Stimulated activated CD4-positive, alpha-beta T cell treated with anti-CD3 and anti-CD28 coated beads, Interleukin-1b, Interleukin-23, amount 100 ng/mL, for 1 hour (primary cell): ENCODE measurements around the gene ERF.
A peak's percentile ranks its signal among the peaks of the same experiment; 100 is the strongest.

ENCODE experiments used
- DNase-seq, 2 donors: peaks; one replicate each; pipeline ENCODE4 v3.0.0-alpha.2; 2020; ENCODE audit warnings: low read depth in 2 of 2

Gene ERF

DNA sequence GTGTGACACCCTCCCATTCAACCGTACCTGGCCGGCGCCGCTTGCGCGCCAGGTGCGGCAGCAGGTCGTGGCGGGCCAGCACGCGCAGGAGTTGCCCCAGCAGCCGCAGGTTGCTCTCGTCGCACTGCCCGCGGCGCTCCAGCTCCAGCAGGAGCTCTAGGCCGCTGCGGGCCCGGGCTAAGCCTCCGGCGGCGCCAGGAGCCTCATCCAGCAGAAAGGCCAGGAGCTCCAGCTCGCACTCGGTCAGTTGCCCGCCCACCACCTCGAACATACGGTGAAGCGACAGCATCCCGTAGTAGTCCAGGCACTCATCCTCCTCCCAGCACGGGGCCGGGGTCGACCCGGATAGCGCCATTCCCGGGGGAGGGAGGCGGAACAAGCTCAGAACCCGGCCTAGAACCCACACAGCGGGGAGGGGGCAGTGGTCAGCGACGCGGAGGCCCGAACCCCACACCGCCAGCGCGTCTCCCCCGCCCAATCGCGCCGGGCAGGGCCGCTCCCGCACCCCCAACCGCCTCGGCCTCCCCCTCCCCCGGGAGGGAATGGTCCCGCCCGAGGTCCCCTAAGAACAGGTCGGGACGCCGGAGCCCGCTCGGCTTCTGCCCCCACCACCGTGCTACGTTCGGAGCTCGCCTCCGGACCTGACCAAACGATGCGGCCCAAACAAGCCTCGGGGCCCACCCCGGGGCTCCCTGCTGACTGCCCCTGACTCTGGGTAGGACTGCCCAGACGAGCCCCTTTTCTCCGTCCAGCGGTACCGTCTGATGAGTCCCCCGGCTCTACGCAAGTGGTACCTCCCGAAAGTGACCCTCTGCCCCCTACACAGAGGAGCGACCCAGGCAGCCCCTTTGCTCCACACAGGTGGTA, 38.0 kb downstream of the ERF start:
- DNase-seq: no peak

DNA sequence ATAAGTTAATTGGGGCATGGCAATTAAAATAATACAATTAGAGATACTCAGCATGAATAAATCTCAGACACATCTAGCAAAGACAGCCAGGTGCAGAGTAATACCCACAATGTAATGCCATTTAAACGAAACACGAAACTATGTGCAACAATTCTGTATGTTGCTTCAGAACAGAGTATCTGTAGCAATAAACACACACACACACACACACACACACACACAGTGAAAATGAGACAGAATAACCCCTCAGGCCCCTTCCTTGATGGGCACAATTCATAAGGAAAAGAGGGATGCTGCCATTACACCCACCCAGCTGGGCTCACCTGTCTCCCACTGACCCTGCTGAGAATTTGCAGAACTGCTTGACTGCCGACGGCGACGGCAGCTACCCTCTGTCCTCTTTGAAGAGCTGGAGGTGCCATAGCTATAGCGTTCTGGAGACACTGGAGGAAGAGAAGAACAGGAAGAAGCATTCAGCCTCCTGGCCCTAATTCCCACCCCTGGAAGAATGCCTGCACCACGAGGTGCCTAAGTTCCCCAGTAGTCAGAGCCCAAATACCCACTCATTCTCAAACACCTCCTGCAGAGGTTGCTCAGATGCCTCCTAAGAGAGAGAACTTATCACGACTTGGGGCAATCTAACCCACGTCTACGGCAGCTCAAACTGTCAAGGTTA, 40.0 kb downstream of the ERF start:
- no peak for DNase-seq

GRCh38 chr19:42212886-42213285, 42.0 kb downstream of the ERF start:
- no peak for DNase-seq

- no peak for DNase-seq
These were observed 46.3 kb downstream of the ERF start for GRCh38 chr19:42208612-42209011.

GRCh38 chr19:42207767-42208271, 47.1 kb downstream of the ERF start:
- DNase-seq: no peak

GRCh38 chr19:42206871-42207755, 47.8 kb downstream of the ERF start:
- no peak for DNase-seq

DNA sequence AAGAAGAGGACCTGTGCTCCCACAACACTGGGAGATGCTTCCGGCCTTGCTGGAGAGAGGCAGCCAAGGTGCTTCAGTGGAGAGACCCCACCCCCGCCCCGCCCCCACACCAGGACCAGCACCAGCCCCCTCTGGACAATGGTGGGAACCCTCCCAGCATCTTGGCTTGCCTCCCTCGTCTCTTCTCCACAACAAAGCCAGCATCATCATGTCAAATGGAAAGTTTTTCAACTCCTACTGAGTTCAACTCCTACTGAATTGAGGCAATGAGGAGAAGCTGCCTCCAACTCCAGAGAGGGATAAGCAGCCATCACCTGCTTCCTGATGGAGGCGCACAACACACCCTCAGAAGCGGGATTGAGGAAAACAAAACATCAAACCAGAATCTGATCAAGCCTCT, 50.3 kb downstream of the ERF start:
- no peak for DNase-seq

- no peak for DNase-seq
These were observed 51.2 kb downstream of the ERF start for GRCh38 chr19:42203700-42204099.

DNA sequence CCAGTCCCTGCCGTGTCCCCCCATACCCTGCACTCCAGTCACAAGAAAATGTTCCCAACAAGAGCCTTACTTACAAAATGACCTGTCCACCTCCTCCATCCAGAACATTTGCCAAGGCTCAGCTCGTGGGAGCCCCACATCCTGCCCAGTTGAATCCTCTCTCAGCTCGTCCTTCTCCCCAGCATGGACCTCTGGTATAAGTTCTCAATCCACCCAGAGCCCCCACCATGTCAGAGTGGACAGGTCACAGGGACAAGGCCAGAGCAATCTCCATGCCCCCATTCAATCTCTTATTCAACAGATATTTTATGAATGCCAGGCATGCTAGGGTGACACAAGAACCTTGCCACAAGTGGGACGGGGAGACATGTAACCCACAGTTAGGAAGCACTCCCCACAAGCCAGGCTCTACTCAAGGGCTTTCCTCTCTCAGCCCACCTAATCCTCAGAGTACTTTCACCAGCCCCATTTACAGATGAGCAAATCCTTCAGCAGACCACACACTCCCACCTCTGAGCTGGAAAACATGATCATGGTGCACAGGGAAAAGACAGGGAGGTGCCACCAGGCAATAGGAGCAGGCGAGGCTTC, 52.5 kb downstream of the ERF start:
- DNase-seq: no peak

DNA sequence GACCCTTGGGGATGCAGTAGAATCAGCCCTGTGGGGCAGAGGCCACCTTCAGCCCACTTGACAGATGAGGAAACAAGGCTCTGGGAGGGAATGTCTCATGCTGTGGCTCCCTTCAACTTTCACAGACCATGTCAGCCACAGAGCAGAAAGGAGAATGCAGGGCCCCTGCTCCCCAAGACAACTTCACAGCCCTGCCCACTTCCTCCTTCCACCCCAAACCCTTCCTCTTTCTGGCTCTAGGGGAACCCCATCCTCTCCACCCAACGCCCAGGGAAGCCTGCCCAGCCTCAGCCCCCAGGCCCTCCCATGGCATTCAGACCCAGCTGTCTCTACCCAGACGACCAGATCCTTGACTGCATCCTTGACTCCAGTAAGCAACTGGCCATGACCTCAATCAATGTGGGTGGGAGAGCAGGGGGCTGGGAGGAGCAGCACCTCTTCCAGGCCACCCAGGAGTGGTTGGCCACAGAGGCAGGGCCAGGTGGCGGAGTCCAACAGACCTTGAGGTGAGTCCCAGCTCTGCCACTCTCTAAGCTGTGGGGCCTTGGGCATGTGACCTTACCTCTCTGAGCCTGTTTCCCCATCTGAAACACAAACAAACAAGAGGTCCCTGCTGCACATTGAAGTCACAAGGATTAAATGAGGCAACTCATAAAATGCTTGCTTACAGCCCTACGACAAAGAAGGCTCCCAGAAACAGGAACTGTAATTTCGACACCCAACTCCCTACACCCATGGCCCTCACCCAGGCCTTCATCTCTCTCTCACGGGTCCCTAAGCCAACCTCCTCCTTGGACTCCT, 53.2 kb downstream of the ERF start:
- no peak for DNase-seq

GRCh38 chr19:42200116-42200715, 54.7 kb downstream of the ERF start:
- no peak for DNase-seq

DNA sequence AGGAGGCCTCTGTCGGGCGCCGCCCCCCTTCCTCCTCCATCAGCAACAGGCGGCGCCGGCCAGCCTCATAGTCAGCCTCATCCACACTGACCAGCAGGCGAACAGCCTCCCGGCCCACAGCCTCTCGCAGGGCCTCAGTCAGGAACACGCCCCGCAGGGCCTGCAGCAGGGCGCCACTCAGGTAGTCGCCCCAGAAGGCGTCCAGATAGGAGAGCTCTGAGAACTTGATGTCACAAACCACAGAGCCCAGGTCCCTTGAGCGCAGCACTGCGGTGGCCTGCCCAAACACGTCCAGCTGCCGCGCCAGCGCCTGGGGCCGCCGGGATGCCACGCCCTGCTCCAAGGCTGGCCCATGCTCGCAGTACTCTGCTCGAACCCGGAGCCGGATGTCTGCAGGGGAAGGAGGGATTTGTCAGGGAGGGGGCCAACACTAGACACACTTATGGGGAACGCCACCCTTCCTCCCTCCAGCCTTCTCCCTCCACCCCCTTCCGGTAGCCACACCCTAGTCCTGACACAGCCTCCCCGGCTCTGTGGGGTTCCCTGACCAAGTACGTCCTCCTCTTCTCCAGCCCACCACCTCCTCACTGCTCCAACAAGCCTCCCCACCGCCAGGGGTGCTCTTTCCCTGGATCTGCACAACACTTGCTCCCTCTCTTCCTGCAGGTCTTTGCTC, 55.4 kb downstream of the ERF start:
- DNase-seq: no peak

DNA sequence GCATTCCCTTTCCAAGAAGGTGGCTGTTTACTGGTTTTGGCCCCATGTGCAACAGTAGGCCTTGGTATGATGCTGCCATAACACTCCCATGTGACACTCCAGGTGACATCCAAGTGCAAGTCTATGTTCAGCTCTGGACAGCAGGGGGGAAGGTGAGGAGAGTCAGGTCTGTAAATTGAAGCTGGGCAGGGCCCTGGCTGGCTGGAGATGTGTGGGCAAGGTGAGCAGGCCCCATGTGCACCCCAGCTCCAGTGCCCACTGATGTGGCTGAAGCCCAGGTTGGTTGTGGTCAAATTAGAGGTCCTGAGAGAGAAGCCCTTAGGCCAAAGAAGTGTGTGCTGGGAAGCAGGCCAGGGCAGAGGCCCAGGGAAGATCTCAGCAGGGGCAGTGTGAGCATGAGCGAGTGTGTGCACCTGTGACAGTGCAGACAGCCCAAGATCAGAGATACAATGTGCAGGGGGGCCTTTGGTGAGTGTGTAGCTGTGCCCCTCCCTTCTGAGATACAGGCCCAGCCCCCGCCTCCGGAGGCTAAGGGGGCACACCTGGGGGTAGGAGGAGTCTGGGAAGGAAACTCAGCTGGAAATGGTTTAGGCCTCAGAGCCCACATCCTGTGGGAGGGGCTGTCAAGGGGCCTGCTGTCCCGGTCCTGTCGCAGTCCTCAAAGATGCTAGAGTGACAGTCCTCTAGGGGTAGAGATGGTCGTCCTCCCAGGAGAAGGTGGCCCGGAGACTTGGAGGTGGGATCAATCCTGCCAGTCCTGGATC, 56.1 kb downstream of the ERF start:
- peak in 1 of 2 donors; percentile 43 for DNase-seq
